PFSK-1 (cell line): ENCODE data around the gene TYMP.

Source experiments
- FOXP2 ChIP-seq: optimal IDR thresholded peaks from 2 replicates; pipeline ENCODE3; 2011; ENCODE audit warnings: borderline replicate concordance, control low read depth, inconsistent platforms; ENCODE audit not compliant: insufficient read depth; ENCODE audit errors: extremely low read length, extremely low read depth
- POLR2AphosphoS5 ChIP-seq: IDR thresholded peaks from 2 replicates; pipeline ENCODE4 v1.6.1; 2012; ENCODE audit warnings: low read depth, mild to moderate bottlenecking, control low read depth, low read length, moderate library complexity
- REST ChIP-seq, 2 experiments: IDR thresholded peaks; 2 replicates each; pipeline versions ENCODE4 v1.6.1 to v1.8.0; 2011 to 2012; ENCODE audit warnings: low read depth in 2 of 2, low read length in 2 of 2, control low read depth in 1 of 2, inconsistent platforms in 1 of 2, mild to moderate bottlenecking in 1 of 2, moderate library complexity in 1 of 2; ENCODE audit not compliant: insufficient read depth in 1 of 2
- SIN3A ChIP-seq: IDR thresholded peaks from 2 replicates; pipeline ENCODE4 v1.6.1; 2012; ENCODE audit warnings: mild to moderate bottlenecking, low read length, moderate library complexity, borderline replicate concordance; ENCODE audit not compliant: insufficient read depth
- TAF1 ChIP-seq: IDR thresholded peaks from 2 replicates; pipeline ENCODE4 v1.6.1; 2012; ENCODE audit warnings: low read length, control low read depth, borderline replicate concordance; ENCODE audit not compliant: insufficient read depth

TYMP gene

DNA sequence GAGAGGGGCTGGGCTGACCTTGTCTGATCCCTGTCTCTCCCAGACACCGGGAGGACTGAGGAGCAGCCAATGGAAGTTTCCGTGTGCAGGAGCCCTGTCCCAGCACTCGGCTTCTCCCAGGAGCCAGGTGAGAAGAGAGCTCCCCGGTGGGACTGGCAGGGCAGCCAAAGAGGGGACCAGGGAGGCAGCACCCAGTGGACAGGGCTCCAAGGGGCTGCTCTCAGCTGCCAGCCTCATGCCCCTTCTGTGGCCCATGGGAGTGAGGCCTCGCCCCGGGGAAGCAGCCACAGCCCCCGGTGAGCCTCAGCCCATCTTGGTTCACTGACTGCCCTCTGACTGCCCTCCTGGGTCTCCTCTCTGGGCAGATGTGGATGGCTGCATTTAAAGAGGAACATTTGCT is 11.2 kb downstream of the TYMP start:
- TF ChIP-seq POLR2AphosphoS5 = no peak
- no peak for TF ChIP-seq FOXP2
- TF ChIP-seq SIN3A = no peak
- no peak for TF ChIP-seq REST (IDR thresholded peaks at IDR 0.05; ENCODE audit: insufficient read depth in 1 of 2, low read depth in 2 of 2, low read length in 2 of 2)
- TF ChIP-seq TAF1 = no peak

DNA sequence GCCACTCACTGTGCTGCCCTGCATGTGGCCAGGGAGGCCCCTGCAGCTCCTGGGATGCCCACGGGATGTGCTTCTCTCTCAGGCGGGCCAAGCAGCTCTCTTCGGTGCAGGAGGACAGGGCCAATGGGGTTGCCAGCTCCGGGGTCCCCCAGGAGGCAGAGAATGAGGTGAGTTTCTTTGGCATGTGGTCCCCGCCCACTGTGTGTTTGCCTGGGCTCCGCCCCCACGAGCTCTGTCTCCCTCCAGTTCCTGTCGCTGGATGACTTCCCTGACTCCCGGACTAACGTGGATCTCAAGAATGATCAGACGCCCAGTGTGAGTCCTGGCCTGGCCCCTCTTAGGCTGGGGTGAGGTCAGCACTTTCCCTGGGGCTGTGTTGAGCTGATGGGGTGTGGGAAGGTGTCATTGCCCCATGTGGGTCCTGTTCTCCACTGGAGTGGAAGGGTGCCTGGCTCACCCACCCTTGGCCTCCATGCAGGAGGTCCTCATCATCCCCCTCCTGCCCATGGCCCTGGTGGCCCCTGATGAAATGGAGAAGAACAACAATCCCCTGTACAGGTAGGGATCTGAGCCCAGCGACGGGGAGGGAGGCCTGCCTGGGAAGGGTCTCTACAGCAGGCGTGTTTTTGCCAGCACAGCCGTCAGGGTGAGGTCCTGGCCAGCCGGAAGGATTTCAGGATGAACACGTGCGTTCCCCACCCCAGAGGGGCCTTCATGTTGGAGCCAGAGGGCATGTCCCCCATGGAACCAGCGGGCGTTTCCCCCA is 12.1 kb downstream of the TYMP start:
- TF ChIP-seq POLR2AphosphoS5 (no peak), TAF1 (no peak), REST (IDR thresholded peaks at IDR 0.05; ENCODE audit: insufficient read depth in 1 of 2, low read depth in 2 of 2, low read length in 2 of 2) (no peak), SIN3A (no peak), FOXP2 (no peak)

DNA sequence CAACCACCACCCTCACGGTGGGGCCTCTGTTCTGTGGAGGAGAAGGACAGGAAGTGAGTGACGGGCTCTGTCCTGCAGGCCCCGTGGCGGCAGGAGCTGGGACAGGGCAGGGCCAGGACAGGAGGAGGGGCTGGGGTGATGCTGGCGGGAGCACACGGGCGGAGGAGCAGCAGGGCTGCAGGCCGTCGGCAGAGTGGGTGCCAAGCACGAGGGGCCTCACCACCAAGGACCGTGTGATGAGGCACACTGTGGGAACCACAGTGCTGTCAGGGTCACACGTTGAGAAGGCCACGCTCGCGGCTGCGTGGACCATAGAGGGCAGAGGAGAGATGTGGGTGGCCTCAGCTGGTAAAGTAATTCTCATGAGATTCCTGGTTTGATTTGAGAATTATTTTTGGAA is 12.9 kb downstream of the TYMP start:
- TF ChIP-seq REST (IDR thresholded peaks at IDR 0.05; ENCODE audit: insufficient read depth in 1 of 2, low read depth in 2 of 2, low read length in 2 of 2) (no peak), TAF1 (no peak), SIN3A (no peak), FOXP2 (no peak), POLR2AphosphoS5 (no peak)

GRCh38 chr22:50516068-50516467 is 13.7 kb downstream of the TYMP start:
- TF ChIP-seq TAF1 (no peak), POLR2AphosphoS5 (no peak), REST (IDR thresholded peaks at IDR 0.05; ENCODE audit: insufficient read depth in 1 of 2, low read depth in 2 of 2, low read length in 2 of 2) (no peak), FOXP2 (no peak), SIN3A (no peak)

- no peak for TF ChIP-seq SIN3A
- no peak for TF ChIP-seq POLR2AphosphoS5
- no peak for TF ChIP-seq REST (IDR thresholded peaks at IDR 0.05; ENCODE audit: insufficient read depth in 1 of 2, low read depth in 2 of 2, low read length in 2 of 2)
Observed at GRCh38 chr22:50513175-50513574, 16.6 kb downstream of the TYMP start.
